Panc1 (cell line): ENCODE results near the gene FAT1. TPM values are rescaled to one million over a fixed set of nuclear protein-coding genes. Genes with fewer than 3 reads are reported as not detected.

Source experiments
- ATAC-seq: fragments of 200-7000 bp; cut with Tn5 transposase; 2 replicates; pipeline ENCODE4 v1.9.1; 2020; ENCODE audit warnings: mild to moderate bottlenecking, moderate library complexity
- BruUV-seq: library from RNA; stranded (reverse); fragments of 400-500 nt; replicated peaks from 2 replicates; lab custom pipeline; 2021; lab: Mats Ljungman, UMichigan
- CTCF ChIA-PET: fragments of 300-600 bp; sonication (Branson Sonifier 250); formaldehyde crosslinking; loops from one replicate; lab custom pipeline; 2022; ENCODE audit warnings: antibody characterized with exemption; lab: Charles Lee
- POLR2A ChIA-PET: fragments of 300-600 bp; sonication (Branson Sonifier 250); formaldehyde crosslinking; loops from one replicate; lab custom pipeline; 2022; ENCODE audit warnings: antibody characterized with exemption; lab: Charles Lee
- DNase-seq: peaks from one replicate; pipeline ENCODE4 v3.0.0-alpha.2; 2010; ENCODE audit warnings: low read depth, low spot score
- H3K27ac ChIP-seq: 2 replicates; pipeline ENCODE4 v1.5.1; 2011; ENCODE audit warnings: mild to moderate bottlenecking, low read length, inconsistent platforms
- H3K27me3 ChIP-seq: fragments of 200-500 bp; sonication (Bioruptor generic); 2 replicates; pipeline ENCODE4 v1.6.0; 2014; ENCODE audit warnings: low read length, inconsistent platforms; ENCODE audit not compliant: control insufficient read depth, insufficient read depth
- H3K36me3 ChIP-seq: fragments of 200-500 bp; sonication (Bioruptor generic); 2 replicates; pipeline ENCODE4 v1.5.1; 2014; ENCODE audit warnings: inconsistent platforms, mild to moderate bottlenecking, low read length, moderate library complexity; ENCODE audit not compliant: control insufficient read depth, insufficient read depth
- H3K4me1 ChIP-seq: 2 replicates; pipeline ENCODE4 v1.5.1; 2011; ENCODE audit warnings: inconsistent platforms, mild to moderate bottlenecking, low read length, moderate library complexity; ENCODE audit not compliant: control insufficient read depth, insufficient read depth
- H3K4me3 ChIP-seq, 2 experiments: 2 replicates each; pipeline ENCODE4 v1.5.1; 2011 to 2012; ENCODE audit warnings: low read depth in 2 of 2, low read length in 2 of 2, mild to moderate bottlenecking in 2 of 2, inconsistent platforms in 1 of 2, moderate library complexity in 1 of 2
- H3K9me3 ChIP-seq: fragments of 200-500 bp; sonication (Bioruptor generic); 2 replicates; pipeline ENCODE4 v1.5.1; 2014; ENCODE audit warnings: low read depth, mild to moderate bottlenecking, inconsistent platforms, low read length, moderate library complexity; ENCODE audit not compliant: control insufficient read depth, insufficient read depth
- CTCF ChIP-seq: fragments of 450-650 bp; IDR thresholded peaks from 2 replicates; pipeline ENCODE4 v1.5.1; 2017; ENCODE audit warnings: mild to moderate bottlenecking
- POLR2AphosphoS5 ChIP-seq: IDR thresholded peaks from 2 replicates; pipeline ENCODE4 v1.6.1; 2012; ENCODE audit warnings: mild to moderate bottlenecking, low read depth, low read length, moderate library complexity
- REST ChIP-seq, 2 experiments: IDR thresholded peaks; 2 replicates each; pipeline ENCODE4 v1.6.1; 2011 to 2012; ENCODE audit warnings: low read depth in 2 of 2, control low read depth in 1 of 2, low read length in 1 of 2, mild to moderate bottlenecking in 1 of 2, moderate library complexity in 1 of 2; ENCODE audit not compliant: insufficient read depth in 1 of 2
- SIN3A ChIP-seq: IDR thresholded peaks from 2 replicates; pipeline ENCODE4 v1.6.1; 2012; ENCODE audit warnings: low read depth, mild to moderate bottlenecking, low read length, moderate library complexity, borderline replicate concordance; ENCODE audit not compliant: insufficient read depth
- TCF7L2 ChIP-seq: IDR thresholded peaks from 2 replicates; pipeline ENCODE4 v1.6.1; 2011; ENCODE audit warnings: mild to moderate bottlenecking, low read depth, low read length, inconsistent platforms
- in situ Hi-C: cut with HindIII; loops from 2 replicates; pipeline ENCODE4 v1.10.0; 2016; ENCODE audit warnings: low sequenced_read_pairs, low pct_unique_long_range_greater_than_20kb
- intact Hi-C: fragments of 100-400 bp; cut with micrococcal nuclease; formaldehyde crosslinking; loops from one replicate; pipeline ENCODE4 v1.10.0; 2022; ENCODE audit not compliant: unreplicated experiment
- total RNA-seq: library from RNA; stranded (reverse); gene quantifications from one replicate; pipeline ENCODE4 v1.2.1, GENCODE V29; 2021; ENCODE audit not compliant: unreplicated experiment

FAT1 gene
- total RNA-seq, 1 experiment from 2014 or later, result 288 TPM

DNA sequence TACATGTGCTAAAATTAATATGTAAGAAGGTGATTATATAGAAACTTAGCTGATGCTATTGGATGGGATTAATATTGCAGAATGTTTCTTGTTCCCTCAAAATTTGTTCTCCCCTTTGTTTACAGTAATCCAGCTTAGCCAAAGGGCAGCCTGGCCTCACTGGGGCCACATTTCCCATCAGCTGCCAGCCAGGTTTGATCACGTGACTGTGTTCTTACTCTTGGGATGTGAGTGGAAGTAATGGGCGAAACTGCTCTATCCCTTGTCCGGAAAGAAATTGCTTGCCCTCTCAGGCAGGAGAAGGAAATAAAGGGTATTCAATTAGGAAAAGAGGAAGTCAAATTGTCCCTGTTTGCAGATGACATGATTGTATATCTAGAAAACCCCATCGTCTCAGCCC is 44.1 kb upstream of the FAT1 start:
- H3K4me1 ChIP-seq, result peaks cover 9% of the 10 kb centered on the region
- CTCF ChIA-PET, result interaction anchor here (0.6 kb wide), 1 partner anchor 87 kb away, joined by 3 read pairs; no protein-coding TSS in a partner anchor
- in situ Hi-C loops (no loop called here), intact Hi-C loops (no loop called here)
- no peaks in the 10 kb centered on the region for H3K27me3 ChIP-seq
- ATAC-seq (no peak), DNase-seq (no peak)
- POLR2A ChIA-PET, result no interaction called here
- no peak overlapping the region for H3K27ac ChIP-seq
- BruUV-seq, result no TSS peak
- H3K9me3 ChIP-seq, result no peaks in the 10 kb centered on the region
- no peak overlapping the region for H3K4me3 ChIP-seq
- H3K36me3 ChIP-seq, result no peaks in the 10 kb centered on the region
- TF ChIP-seq CTCF (no peak), TCF7L2 (no peak), REST (IDR thresholded peaks at IDR 0.05; ENCODE audit: insufficient read depth in 1 of 2, low read depth in 2 of 2, low read length in 1 of 2) (no peak), SIN3A (no peak), POLR2AphosphoS5 (no peak)

- Histone ChIP-seq H3K36me3 (no peaks in the 10 kb centered on the region), H3K4me3 (no peak overlapping the region; a peak in 1 of 4 replicates), H3K27me3 (no peaks in the 10 kb centered on the region), H3K4me1 (peaks cover 9% of the 10 kb centered on the region), H3K9me3 (no peaks in the 10 kb centered on the region), H3K27ac (peak overlapping the region; percentile 61)
- intact Hi-C loops (no loop called here), in situ Hi-C loops (no loop called here)
- ATAC-seq, result peak; percentile 79
- no peak for TF ChIP-seq TCF7L2
- no peak for TF ChIP-seq REST (IDR thresholded peaks at IDR 0.05; ENCODE audit: insufficient read depth in 1 of 2, low read depth in 2 of 2, low read length in 1 of 2)
- no peak for TF ChIP-seq POLR2AphosphoS5
- no peak for TF ChIP-seq CTCF
- no peak for TF ChIP-seq SIN3A
- CTCF ChIA-PET, result no interaction called here
- POLR2A ChIA-PET, result no interaction called here
- no peak for DNase-seq
- no TSS peak for BruUV-seq
Measured at GRCh38 chr4:186765673-186766546, 42.3 kb upstream of the FAT1 start.
